ENCODE data around the gene ADIPOQ. TPM values are rescaled to one million over a fixed set of nuclear protein-coding genes. Genes with fewer than 3 reads are reported as not detected.

ADIPOQ gene
- total and polyA plus RNA-seq, 2 of the 4 experiments (the other 2 are of a cell fraction) = not detected

- Histone ChIP-seq H3K23ac (ENCODE audit: low read depth, low read length) (no peak overlapping the region), H2BK20ac (ENCODE audit: low read depth, low read length) (no peak overlapping the region), H4K91ac (ENCODE audit: insufficient read depth, low read depth, low read length) (no peak overlapping the region), H3K18ac (ENCODE audit: low read depth, low read length) (no peak overlapping the region), H3K27me3 (ENCODE audit: control insufficient read depth, insufficient read depth, low read length) (no peaks in the 10 kb centered on the region; the same call in 1 of the 2 replicates), H3K4me2 (ENCODE audit: low read depth, low read length) (no peak overlapping the region), H2AK9ac (replicated peaks; ENCODE audit: low read depth, low read length, poor library complexity) (no peak overlapping the region), H2AFZ (replicated peaks; ENCODE audit: low read length, poor library complexity) (no peak overlapping the region), H3K27ac (ENCODE audit: insufficient read depth, low read length) (no peak overlapping the region), H3K56ac (ENCODE audit: extremely low read depth, insufficient read depth, low read length) (no peak overlapping the region), H2BK120ac (ENCODE audit: low read depth, low read length) (no peak overlapping the region), H3K4ac (ENCODE audit: low read depth, low read length) (no peak overlapping the region), H3K36me3 (ENCODE audit: control insufficient read depth, insufficient read depth, low read length) (no peaks in the 10 kb centered on the region), H4K8ac (ENCODE audit: low read depth in 2 of 2, low read length in 2 of 2) (no peak overlapping the region), H3K9me3 (ENCODE audit: control insufficient read depth, insufficient read depth, low read length) (no peaks in the 10 kb centered on the region), H3K4me3 (ENCODE audit: insufficient read depth, low read depth, low read length) (no peak overlapping the region), H2BK5ac (ENCODE audit: low read depth, low read length, poor library complexity, severe bottlenecking) (no peak overlapping the region), H3K14ac (replicated peaks; ENCODE audit: low read depth, low read length) (no peak overlapping the region), H3K9ac (ENCODE audit: low read depth, low read length) (no peak overlapping the region), H3K4me1 (ENCODE audit: control insufficient read depth, insufficient read depth, low read length) (no peaks in the 10 kb centered on the region), H3K9me1 (ENCODE audit: insufficient read depth, low read length) (no peaks in the 10 kb centered on the region), H2BK15ac (ENCODE audit: low read depth, low read length) (no peak overlapping the region), H2AK5ac (ENCODE audit: low read depth, low read length) (no peak overlapping the region), H3K79me1 (ENCODE audit: low read depth in 1 of 2, low read length in 2 of 2) (no peaks in the 10 kb centered on the region), H4K20me1 (ENCODE audit: insufficient read depth, low read length) (no peaks in the 10 kb centered on the region), H4K5ac (ENCODE audit: low read depth, low read length) (no peak overlapping the region)
- no peak for ATAC-seq (ENCODE audit: low read depth)
- in situ Hi-C loops (cut with MboI; ENCODE audit: low sequenced_read_pairs) = no loop called here
- no CpG with 5 or more reads among the region's 5 CpGs for WGBS, 2 experiments (ENCODE audit: extremely low coverage in 2 of 2, insufficient read length in 1 of 2)
- dilution Hi-C loops (cut with HindIII; ENCODE audit: low sequenced_read_pairs, unreplicated experiment) = no loop called here
- CTCF ChIA-PET = no interaction called here
- no TSS peak for BruUV-seq (replicated peaks)
- intact Hi-C loops (cut with micrococcal nuclease) = no loop called here
- TF ChIP-seq SMC3 (IDR thresholded peaks at IDR 0.05; ENCODE audit: low read depth, low read length) = no peak
- no peak for TF ChIP-seq MXI1 (IDR thresholded peaks at IDR 0.05; ENCODE audit: borderline replicate concordance, low read depth, low read length)
- TF ChIP-seq, protein P1, sequence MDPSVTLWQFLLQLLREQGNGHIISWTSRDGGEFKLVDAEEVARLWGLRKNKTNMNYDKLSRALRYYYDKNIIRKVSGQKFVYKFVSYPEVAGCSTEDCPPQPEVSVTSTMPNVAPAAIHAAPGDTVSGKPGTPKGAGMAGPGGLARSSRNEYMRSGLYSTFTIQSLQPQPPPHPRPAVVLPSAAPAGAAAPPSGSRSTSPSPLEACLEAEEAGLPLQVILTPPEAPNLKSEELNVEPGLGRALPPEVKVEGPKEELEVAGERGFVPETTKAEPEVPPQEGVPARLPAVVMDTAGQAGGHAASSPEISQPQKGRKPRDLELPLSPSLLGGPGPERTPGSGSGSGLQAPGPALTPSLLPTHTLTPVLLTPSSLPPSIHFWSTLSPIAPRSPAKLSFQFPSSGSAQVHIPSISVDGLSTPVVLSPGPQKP (IDR thresholded peaks at IDR 0.05; ENCODE audit: borderline replicate concordance, low read depth, low read length) = no peak
- no peak for TF ChIP-seq RFX5 (IDR thresholded peaks at IDR 0.05; ENCODE audit: low read depth, low read length)
- no peak for TF ChIP-seq CTCF (conservative IDR thresholded peaks at IDR 0.05; ENCODE audit: low read depth, low read length)
- no peak for TF ChIP-seq RCOR1 (IDR thresholded peaks at IDR 0.05; ENCODE audit: insufficient replicate concordance, low read length)
- no peak for TF ChIP-seq POLR2A (IDR thresholded peaks at IDR 0.05; ENCODE audit: low read depth, low read length)
- TF ChIP-seq USF2 (IDR thresholded peaks at IDR 0.05; ENCODE audit: low read depth, low read length) = no peak
- no peak for TF ChIP-seq BHLHE40 (IDR thresholded peaks at IDR 0.05; ENCODE audit: low read depth, low read length)
- TF ChIP-seq MAFK (IDR thresholded peaks at IDR 0.05; ENCODE audit: low read depth, low read length) = no peak
- no peak for TF ChIP-seq CEBPB (IDR thresholded peaks at IDR 0.05; ENCODE audit: low read depth, low read length)
- no peak for TF ChIP-seq NFE2L2 (IDR thresholded peaks at IDR 0.05; ENCODE audit: low read depth, low read length)
- TF ChIP-seq RAD21 (IDR thresholded peaks at IDR 0.05; ENCODE audit: low read length) = no peak
- no peak for DNase-seq
- POLR2A ChIA-PET (ENCODE audit: unreplicated experiment) = no interaction called here
These were observed 28.1 kb downstream of the ADIPOQ start for GRCh38 chr3:186870421-186871201.
